Anterior cingulate cortex (tissue), 58 donors: ENCODE results near the gene MGMT.

Experiments used
- DNase-seq, 58 donors: peaks; one replicate each; lab custom pipeline; 2025; lab: John Stamatoyannopoulos, UW

Gene MGMT

GRCh38 chr10:129764011-129764900, 297.2 kb downstream of the MGMT start:
- DNase-seq: no peak

GRCh38 chr10:129764901-129765663, 298.0 kb downstream of the MGMT start:
- DNase-seq: no peak

DNA sequence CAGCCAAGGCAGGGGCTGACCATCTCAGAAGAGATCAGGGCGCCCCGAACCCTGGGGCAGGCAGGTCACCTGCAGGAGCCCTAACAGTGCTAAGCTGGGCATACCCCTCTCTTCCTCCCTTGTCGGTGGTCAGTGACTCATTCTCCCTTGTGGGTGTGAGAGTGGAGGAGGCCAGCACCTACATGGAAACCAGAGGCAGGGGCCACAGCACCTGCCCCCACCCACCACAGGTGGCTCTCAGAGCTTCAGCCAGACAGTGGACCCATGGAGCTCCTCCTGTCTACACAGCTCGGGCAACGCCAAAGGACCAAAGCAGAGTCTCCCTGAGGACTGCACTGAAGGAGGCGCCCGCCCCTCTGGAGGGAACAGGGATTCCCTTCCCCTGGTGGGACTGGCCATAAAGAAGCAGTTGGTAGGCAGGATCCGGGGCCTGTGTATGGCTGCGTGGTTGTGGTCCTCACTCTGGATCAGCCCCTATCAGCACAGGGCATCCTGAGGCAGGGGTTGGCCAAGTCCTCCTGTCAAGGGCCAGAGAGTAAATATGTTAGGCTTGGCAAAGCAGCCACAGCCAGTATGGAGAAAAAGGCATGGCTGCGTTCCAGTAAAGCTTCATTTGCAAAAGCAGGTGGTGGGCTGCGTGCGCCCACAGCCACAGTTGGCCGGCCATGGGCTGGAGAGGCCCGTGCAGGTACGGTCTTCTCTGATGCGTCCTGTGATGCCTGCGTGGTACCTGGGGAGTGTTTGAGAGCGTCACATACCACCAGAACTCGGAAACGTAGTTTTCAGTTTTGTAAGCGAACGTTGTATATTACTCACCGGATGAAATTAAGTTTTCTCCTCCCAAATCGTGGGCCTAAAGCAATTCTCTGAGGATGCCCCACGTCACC, 298.9 kb downstream of the MGMT start:
- no peak for DNase-seq

- DNase-seq: no peak
Measured at GRCh38 chr10:129766611-129767550, 299.8 kb downstream of the MGMT start.

GRCh38 chr10:129767751-129768150, 300.7 kb downstream of the MGMT start:
- DNase-seq: no peak

GRCh38 chr10:129768437-129769355, 301.7 kb downstream of the MGMT start:
- no peak for DNase-seq

- no peak for DNase-seq
Measured at GRCh38 chr10:129769381-129770116, 302.5 kb downstream of the MGMT start.

GRCh38 chr10:129770286-129770685, 303.2 kb downstream of the MGMT start:
- no peak for DNase-seq

- no peak for DNase-seq
Measured at GRCh38 chr10:129771024-129771423, 304.0 kb downstream of the MGMT start.

GRCh38 chr10:129771576-129771975, 304.5 kb downstream of the MGMT start:
- no peak for DNase-seq

GRCh38 chr10:129771991-129772431, 305.0 kb downstream of the MGMT start:
- DNase-seq: no peak

- DNase-seq: no peak
Measured at GRCh38 chr10:129772468-129773358, 305.7 kb downstream of the MGMT start.

DNA sequence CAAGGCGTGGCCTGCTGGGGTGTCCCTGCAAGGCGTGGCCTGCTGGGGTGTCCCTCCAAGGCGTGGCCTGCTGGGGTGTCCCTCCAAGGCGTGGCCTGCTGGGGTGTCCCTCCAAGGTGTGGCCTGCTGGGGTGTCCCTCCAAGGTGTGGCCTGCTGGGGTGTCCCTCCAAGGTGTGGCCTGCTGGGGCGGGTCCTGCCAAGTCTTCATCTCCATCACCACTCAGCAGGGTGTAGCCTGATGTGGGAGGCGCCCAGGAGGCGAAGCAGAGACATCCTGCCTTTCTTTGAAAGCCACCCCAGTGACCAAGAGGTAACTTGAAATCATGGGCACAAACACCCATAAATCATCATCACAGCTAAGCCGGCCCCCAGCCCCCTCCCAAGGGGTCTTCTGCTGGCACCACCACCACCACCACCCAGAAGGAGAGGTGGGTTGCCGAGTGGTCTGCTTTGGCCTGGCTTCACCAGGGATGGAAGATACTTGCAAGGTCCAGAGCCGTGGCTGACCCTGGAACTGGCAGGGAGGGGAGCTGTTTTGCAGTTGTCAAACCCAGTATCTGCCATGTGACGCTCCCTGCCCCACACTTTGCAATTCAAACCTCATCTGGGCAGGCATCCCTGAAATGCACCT, 306.4 kb downstream of the MGMT start:
- no peak for DNase-seq

DNA sequence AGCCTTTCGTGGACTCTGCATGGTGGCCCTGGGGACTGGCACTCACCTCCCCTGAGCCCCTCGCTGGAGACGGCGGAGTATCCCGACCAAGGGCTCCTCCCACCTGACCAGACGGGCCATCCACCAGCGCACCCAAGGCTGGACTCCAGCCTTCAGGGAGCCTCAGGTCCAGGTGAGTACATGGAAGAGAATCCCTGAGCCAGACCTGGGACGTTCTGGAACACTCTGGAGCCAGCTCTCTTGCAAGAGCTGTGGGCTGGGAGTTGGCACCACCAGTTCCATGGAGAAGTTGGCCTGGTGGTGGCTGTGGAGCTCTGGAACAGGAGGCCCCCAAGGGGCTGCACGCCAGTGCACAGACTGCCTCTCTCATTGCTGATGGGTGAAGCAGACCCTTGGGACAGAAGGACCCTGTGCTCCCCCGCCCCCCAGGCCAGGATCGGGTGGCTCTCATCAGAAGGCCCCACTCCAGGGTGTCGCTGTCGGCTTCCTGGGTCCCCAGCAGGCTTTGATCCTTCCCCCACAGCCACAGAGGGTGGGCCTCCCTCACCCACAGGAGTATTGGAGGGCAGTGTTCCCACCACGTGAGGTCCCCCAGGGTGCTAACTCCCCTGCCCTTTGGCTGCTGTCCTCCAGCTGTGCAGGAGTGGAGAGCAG, 307.2 kb downstream of the MGMT start:
- DNase-seq: no peak

- DNase-seq: no peak
Measured at GRCh38 chr10:129774736-129775401, 307.8 kb downstream of the MGMT start.
